ENCODE results near the gene EIF2B4. TPM values are rescaled to one million over a fixed set of nuclear protein-coding genes. Genes with fewer than 3 reads are reported as not detected.
A peak's percentile ranks its signal among the peaks of the same experiment; 100 is the strongest.

EIF2B4 gene
- total and polyA plus RNA-seq, 4 donors, result 10.5 to 25.8 (median 20.8) TPM

GRCh38 chr2:27356056-27356381, 14.1 kb downstream of the EIF2B4 start:
- peaks cover 10 to 29% (median 25%) of the 10 kb centered on the region in 4 donors for H3K4me1 ChIP-seq (ENCODE audit: control insufficient read depth in 4 of 4, insufficient read depth in 4 of 4, low read length in 3 of 4)
- no peaks in the 10 kb centered on the region for H3K27me3 ChIP-seq (ENCODE audit: control insufficient read depth in 4 of 4, insufficient read depth in 4 of 4, low read length in 3 of 4)
- peak overlapping the region; percentile 89 to 100 (median 99) for H3K4me3 ChIP-seq (ENCODE audit: low read depth in 1 of 3, low read length in 3 of 3)
- under 1% methylated on average over 12 of the region's 12 CpGs for WGBS
- H3K36me3 ChIP-seq (ENCODE audit: control insufficient read depth in 4 of 4, insufficient read depth in 3 of 4, low read depth in 1 of 4, low read length in 3 of 4), result no peaks in the 10 kb centered on the region
- H3K27ac ChIP-seq (ENCODE audit: low read depth in 1 of 2, low read length in 2 of 2), result peak overlapping the region; percentile 90 to 95
- DNase-seq (ENCODE audit: low spot score), result no peak
- TF ChIP-seq ATF3 (IDR thresholded peaks at IDR 0.05) (no peak), REST (IDR thresholded peaks at IDR 0.05) (no peak), SP1 (IDR thresholded peaks at IDR 0.05) (no peak), MAX (IDR thresholded peaks at IDR 0.05) (no peak), FOXA2 (IDR thresholded peaks at IDR 0.05) (no peak), GABPA (IDR thresholded peaks at IDR 0.05 in 1 of 2, conservative IDR thresholded peaks at IDR 0.05 in 1 of 2) (no peak), FOXA1 (IDR thresholded peaks at IDR 0.05) (no peak), HNF4G (IDR thresholded peaks at IDR 0.05) (no peak), RXRA (IDR thresholded peaks at IDR 0.05) (no peak), RAD21 (IDR thresholded peaks at IDR 0.05) (no peak), ZBTB33 (IDR thresholded peaks at IDR 0.05) (no peak), HNF4A (conservative IDR thresholded peaks at IDR 0.05) (no peak), NR2F2 (IDR thresholded peaks at IDR 0.05) (no peak), CTCF (IDR thresholded peaks at IDR 0.05; ENCODE audit: low read depth, low read length, missing input control) (no peak), TAF1 (conservative IDR thresholded peaks at IDR 0.05) (no peak), EGR1 (IDR thresholded peaks at IDR 0.05; ENCODE audit: low read depth in 2 of 2) (no peak), JUND (IDR thresholded peaks at IDR 0.05) (no peak), YY1 (IDR thresholded peaks at IDR 0.05) (no peak)
- H3K9ac ChIP-seq (ENCODE audit: low read depth in 1 of 2, low read length in 2 of 2), result peak overlapping the region; percentile 85 to 88
- H3K9me3 ChIP-seq (ENCODE audit: control insufficient read depth in 4 of 4, low read length in 3 of 4), result no peaks in the 10 kb centered on the region
